HG03354 (cell line): ENCODE results near the gene PXDN.
"Not testable (repeated sequence)": the region's sequence is repeated elsewhere in the genome, so short reads cannot be mapped to it uniquely, and the experiment has no call there.

Source experiments
- ATAC-seq: cut with Tn5 transposase; IDR thresholded peaks from one replicate; pipeline ENCODE4 v1.9.1; 2021; ENCODE audit warnings: mild to moderate bottlenecking; ENCODE audit not compliant: unreplicated experiment, poor library complexity, severe bottlenecking

Gene PXDN

DNA sequence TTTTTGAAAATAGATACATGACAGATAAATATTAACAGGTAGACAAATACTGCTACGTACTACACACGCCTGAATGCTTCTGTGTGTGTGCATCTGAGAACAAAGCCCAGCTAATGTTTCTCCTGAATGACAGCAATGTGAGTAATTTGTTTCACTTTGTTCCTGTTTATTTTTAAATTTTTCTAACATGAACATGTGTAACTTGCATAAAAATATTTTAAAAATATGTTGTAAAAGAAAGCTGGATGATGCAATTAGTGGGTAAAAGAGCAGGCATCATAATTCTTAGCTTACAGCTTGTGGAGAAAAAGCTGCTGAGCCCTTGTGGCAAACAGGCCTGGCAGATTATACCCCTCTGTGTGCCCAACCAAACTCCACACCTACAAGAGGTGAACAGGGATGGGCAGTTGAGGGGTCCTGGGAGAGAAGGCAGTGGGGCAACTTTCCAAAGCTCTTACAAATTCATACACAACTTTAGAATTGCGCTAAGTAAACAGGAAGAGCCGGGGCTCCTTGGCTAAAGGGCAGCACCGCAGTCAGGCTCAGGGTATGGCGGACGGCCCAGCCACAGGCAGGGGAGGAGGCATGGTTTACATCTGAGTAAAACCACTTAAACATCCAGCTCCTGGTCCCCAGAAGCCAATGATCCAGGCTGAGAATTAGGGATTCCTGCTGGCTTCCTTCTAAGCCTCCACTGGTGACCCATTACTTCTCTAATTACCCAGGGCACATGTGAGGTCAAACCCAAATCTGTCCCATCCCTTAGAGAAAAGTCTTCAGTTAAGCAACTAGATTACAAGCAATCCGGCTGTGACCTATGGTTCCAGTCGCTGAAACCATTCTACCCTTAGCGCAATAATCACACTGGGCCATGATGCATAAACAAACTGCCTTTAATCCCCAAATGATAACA, 14.0 kb downstream of the PXDN start:
- ATAC-seq = no peak

DNA sequence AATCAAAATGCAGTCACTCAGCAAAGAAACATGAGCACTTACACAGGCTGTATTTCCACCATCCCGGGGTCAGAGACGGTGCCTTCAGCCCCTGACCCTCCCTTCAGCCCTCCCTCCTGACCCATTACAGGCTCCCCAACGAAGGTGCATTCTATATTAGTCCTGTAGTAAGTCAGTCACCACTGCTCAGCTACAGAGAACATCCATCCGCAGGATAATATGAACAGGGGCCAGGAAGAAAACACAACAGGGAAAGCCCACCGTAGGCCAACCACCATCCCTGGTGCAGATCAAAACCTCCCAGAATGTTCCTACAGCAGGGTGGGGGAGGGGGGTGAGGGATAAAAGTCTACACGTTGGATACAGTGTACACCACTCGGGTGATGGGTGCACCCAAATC, 15.1 kb downstream of the PXDN start:
- no peak for ATAC-seq

DNA sequence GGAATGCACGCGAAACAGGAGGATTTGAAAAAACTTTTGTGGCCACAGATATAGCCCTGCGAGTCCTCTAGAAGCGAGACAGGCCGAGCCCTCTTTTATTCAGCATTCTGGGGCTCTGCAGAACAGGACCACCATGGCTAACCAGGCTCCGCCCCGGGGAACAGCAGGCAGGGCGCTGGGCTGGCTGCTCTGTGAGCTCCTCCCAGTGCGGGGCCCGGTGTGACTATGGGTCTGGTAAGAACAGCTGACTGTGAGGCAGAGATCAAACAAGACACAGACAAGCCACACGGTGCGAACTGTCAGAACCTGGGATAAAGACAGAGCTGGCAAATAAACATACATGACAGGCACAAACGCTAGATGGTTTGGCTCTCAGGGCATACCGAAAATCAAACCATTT, 15.5 kb downstream of the PXDN start:
- no peak for ATAC-seq

DNA sequence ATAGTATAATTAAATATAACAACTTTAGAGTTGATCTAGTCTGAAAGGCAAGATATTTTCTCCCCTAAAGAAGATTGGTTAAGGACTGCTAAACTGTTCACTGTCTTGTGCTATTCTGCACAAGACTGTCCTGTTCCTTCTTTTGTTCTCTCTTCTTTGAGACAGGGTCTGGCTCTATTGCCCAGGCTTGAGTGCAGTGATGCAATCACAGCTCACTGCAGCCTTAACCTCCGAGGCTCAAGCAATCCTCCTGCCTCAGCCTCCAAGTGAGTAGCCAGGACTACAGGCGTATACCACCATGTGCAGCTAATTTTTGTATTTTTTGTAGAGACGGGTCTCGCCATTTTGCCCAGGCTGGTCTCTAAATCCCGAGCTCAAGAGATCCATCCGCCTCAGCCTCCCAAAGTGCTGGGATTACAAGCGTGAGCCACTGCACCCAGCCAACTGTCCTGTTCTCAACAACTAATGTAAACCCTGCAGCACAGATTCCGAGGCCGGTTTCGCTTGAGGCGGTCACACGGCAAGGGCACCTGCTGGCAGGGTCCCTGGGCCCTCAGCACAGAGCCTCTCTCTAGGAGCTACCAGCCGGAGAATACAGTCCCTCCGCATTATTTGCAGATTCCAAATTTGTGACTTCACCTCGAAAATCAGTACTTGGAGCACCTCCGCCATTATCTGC, 16.4 kb downstream of the PXDN start:
- no peak for ATAC-seq

DNA sequence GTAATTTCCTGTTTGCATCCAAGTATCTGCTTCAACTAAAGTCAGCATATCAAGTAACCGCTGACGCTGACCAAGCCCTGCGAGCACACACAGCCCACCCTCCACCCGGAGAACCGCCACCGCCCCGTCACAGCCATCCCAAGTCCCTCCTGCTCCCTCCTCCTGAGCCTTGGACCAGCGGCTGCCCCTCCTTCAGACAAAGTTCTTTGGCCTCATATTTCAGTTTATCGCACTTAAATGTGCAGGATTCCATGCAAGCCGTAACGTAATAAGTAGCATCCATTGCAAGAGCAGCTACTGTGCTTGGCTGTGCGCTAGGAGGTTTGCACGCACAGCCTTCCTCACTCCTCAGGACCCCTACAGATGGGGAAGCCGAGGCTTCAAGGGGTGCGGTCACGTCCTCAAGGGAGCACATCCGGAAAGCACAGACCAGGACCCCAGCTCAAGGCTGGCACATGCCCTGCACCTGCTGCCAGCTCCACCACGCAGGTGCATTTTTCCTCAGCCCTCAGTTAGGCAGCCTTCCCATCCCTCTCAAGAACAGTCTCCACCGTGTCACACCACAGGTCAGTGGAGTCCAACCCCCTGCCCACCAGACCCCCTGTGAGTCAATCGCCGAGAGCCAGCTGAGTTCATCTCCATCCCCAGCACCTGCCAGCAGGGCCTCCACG, 17.1 kb downstream of the PXDN start:
- no peak for ATAC-seq

DNA sequence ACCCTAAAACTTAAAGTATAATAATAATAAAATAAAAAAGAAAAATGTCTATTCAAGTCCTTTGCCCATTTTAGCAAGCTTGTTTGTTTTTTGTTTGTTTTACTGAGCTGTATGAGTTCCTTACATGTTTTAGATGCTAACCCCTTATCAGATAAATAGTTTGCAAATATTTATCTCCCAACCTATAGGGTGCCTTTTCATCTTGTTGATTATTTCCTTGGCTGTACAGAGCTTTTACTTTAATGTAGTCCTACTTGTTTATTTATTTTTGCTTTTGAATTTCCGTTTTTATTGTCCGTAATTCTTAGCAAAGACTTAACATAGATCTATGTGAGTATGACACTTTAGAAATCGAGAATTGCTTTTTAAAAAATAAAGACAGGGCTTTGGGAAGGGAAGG, 17.8 kb downstream of the PXDN start:
- no peak for ATAC-seq

DNA sequence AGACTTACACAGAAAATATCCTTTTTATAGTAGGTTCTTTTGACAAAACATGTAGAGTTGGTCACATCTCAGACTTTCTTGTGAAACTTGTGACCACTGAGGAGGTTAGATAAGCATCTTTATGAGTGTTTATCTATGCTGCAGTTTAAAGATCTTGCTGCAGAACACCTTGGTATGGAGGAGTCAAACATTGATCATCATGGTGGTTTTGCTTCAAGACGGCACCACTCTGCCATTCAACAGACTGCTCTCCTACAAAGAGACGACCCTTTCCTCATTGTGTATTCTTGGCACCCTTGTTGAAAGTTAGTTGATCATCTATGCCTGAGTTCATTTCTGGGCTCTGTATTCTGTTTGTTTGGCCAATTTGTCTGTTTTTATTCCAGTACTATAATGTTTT, 20.0 kb downstream of the PXDN start:
- ATAC-seq = not testable (repeated sequence)

DNA sequence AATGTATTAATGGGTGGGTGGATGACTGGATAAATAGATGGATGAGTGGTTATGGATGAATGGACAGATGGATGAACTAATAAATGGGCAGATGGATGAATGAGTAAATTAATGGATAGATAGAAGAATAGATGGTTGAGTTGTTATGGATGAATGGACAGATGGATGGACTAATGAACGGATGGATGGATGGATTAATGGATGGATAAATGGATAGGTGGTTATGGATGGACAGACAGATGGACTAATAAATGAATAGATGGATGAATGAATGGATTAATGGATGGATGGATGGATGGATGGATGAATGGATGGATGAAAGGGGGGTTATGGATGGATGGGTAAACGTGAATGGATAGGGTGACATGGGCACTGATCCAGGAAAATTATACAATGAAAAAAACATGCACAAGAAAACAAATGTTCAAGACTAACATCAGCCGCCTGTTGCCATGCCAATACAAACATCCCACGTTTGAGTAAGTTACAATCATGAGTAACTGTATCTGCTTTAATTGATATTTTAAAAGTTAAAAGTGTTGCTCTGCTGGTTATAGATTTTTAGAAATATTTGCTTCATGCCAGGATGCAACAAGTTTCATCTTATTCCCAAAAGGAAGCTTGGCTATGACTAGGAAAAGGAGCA, 20.8 kb downstream of the PXDN start:
- no peak for ATAC-seq

DNA sequence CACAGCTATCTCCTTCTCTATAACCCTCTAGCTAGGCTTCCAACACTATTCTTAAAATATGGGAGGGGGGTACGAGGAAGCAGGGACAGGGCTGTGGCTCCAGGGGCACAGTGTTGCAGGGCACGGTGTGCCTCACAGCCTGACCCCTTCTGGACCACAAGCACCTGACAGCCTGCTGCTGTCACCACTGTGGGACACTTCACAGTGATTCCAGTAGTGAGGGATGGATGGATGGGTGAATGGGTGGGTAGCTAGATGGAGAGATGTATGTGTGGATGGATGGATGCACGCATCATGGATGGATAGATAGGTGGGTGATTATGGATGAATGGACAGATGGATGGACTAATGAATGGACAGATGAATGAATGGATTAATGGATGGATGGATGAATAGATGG, 21.6 kb downstream of the PXDN start:
- ATAC-seq = no peak

DNA sequence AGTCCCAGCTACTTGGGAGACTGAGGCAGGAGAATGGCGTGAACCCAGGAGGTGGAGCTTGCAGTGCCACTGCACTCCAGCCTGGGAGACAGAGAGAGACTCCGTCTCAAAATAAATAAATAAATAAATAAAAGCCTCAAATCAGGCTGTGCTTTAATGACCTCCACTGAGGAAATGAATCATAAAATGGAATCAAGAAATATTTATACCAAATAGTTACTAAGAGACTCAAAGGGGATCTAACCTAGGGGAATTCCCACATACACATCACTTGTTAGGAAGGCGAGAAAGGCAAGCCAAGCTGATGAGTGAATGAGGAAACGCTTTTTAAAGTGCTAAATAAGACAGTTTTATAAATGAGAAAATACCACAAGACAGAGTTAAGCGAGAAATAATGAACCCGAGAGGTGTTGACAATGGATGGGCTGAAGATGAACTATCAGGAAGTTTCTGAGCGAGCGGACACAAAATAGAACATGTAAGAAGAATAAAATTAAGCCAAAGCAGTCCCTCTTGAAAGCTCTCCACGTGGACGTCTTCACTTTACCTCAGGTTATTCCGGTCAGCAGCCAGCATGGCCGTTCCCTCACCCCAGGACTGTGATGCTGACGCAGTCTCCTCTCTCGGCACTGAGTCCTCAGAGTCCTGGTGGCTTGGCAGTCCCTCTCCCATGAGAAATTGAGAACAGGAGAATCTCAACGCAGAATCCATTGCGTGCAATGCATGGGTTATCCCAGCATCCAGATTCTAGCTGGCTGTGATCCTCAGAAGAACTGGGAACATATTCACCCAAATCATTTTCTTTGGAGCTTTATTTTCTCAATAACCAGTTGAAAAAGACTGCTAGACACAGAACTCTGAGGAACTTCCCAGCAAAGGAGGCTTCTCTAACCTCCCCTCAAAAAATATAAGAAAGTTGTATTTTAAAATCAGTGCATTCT, 22.3 kb downstream of the PXDN start:
- ATAC-seq = no peak

DNA sequence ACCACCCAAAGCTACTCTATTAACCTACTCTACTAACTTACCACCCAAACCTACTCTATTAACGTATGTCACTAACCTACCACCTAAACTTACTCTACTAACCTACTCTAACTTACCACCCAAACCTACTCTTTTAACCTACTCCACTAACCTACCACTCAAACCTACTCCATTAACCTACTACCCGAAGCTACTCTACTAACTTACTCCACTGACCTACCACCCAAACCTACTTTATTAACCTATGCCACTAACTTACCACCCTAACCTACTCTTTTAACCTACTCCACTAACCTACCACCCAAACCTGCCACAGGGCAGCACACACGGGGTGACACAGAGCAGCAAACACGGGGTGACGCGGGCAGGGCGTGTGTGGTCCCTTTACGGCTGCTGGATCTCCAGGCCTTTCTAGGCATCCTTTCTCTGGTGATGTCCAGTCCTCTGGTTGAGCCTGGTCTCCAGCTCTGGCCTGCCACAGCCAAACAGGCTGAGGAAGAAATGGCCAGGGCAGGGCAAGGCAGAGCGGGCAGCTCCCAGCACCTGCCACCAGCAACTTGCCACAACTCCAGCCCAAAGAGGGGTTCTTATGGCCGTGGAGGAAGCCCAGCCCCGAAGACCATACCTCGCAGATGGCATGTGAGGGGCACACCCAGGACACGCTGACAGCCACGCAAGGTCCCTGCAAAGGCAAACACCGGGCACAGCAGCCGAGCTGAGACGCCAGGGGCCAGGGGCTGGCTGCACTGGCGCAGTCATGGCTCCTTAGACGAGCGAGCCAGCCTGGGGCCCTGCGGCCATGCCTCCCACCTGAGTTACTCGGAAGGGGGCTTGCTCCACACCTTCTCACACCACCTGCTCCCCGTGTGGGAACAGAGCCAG, 25.7 kb downstream of the PXDN start:
- no peak for ATAC-seq

DNA sequence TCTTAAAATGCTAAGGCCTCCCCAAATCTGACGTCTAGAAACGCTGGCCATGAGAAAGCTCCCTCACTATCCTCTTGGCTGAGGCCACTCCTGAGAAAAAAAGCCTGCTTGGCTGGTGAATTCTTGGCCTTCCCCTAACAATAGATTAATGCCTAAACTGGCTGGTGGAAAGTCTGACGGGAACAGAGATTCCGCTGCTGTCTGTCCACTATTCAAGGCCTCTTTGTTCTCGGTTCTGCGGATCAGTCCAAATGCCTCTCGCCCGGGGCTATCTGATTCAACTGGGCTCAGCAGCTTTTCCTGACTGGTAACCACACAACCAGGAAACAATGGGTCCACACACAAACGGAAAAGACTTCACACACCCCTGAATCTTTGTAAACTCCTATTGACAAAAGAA, 27.2 kb downstream of the PXDN start:
- ATAC-seq = no peak

DNA sequence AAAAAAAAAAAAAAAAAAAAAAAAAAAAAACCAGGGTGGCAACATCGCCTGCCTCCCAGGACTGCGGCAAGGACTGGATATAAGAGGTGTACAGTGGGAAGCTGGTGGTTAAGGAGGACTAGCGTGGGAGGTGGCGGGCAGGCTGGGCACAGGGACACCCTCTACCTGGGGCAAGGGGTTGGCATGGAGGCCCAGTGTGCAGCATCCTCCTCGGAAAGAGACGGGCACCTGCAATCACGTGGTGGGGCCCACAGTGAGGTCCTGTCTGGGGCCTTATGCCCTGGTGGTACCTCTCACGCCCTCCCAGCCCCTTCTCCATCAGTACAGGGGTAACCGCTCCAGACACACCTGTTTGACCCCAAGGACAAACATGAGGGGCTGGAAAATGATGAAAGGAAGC, 27.9 kb downstream of the PXDN start:
- no peak for ATAC-seq

DNA sequence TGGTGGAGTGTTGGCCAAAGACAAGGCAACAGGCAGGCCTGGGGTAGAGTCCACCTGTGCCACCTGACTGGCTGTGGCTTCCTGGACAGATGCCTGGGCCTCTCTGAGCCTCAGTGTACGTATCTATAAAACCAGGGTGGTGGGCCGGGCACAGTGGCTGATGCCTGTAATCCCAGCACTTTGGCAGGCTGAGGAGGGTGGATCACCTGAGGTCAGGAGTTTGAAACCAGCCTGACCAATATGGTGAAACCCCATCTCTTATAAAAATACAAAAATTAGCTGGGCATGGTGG, 28.4 kb downstream of the PXDN start:
- ATAC-seq = not testable (repeated sequence)

DNA sequence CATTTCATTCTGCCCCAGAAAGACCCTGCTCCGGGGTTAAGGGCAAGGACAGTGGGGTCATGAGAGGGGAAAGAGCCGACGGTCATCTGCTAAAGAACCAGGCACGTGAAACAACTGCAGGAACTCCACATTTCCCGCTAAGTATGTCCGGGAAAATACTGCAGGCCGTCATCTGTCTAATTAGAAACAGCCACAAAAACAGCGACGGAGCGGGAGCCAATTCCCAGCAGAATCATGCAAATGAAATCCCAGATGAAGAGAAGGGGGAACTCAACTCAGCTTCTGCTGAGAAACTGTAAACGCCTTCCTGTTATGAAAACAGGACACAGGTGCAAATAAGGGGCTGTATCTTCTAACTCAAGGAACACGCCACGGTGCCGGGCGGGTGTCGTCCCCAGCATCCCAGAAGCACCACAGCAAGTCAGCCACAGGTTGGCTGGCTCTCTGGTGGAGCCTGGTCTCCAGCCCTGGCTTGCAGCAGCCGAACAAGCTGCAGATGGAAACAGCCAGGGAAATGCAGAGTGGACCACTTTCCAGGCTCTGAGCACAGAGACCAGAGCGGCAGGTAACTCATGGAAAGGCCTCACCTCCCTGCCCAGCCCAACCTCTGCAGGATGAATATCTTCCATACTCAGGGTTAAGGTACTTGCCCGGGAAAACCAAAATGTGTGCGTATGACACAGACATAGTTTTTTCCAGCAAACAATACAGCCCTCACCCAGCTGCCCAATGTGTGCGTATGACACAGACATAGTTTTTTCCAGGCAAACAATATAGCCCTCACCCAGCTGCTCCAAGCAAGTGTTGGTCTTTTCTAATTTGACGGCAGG, 28.9 kb downstream of the PXDN start:
- no peak for ATAC-seq

DNA sequence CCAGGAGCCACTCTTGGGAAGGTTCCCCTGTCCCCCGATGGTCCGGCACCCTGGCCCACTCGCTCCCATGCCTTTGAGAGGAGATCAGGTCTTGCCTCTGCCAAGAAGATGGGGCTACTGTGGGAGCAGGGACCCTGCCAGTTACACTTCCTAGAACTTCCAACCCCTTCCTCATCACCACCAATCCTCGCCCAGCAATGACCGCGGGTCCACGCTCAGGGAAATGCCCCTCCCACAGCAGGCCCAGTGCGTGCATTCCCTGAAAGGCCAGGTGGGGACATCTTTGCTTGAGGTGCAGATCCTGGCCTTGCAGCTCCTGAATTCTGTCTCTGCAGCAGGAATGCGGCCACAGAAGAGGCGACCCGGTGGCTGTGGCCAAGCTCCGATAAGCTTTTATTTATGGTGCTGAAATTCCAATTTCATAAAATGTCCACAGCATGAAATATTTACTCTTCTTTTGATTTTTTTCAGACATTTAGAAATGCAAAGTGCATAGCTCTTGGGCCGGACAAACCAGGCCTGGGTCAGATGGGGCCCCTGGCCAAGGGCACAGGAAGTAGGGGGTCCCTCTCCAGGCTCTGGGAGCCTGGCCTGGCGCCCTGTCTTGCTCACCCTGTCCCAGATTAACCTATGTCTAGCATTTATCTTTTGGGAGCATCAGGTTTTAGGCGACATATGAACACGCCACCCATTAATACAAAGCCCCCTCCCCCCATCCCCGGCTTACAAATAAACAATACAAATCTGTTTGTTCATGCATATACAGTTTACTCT, 29.8 kb downstream of the PXDN start:
- ATAC-seq = no peak

DNA sequence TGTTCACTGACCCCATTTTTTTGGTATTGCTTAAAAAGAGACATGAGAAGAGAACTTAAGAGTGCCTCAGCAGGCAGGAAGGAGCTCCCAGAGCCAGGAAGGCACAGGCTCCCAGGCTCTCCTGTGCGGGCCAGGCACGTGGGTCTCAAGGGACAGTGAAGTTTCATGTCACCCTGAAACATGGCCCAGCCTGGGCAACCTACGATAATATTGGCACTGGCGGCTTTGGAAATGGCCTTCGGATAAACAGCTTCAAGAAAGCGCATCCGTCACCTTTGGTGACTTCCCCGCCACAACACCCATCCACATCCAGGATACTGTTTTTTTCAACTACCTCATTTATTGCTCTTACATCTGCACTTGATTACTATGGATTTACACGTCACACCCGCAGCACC, 30.5 kb downstream of the PXDN start:
- ATAC-seq = no peak
